Mesodermal cell (in vitro differentiated cells): ENCODE results near the gene CERKL.

Experiments
- H3K27ac ChIP-seq: 2 replicates; pipeline ENCODE4 v1.7.0; 2013; ENCODE audit warnings: mild to moderate bottlenecking, low read depth, low read length, moderate library complexity; ENCODE audit not compliant: severe bottlenecking
- H3K36me3 ChIP-seq: 2 replicates; pipeline ENCODE4 v1.7.1; 2013; ENCODE audit warnings: mild to moderate bottlenecking, low read length, moderate library complexity; ENCODE audit not compliant: control insufficient read depth, insufficient read depth
- H3K4me1 ChIP-seq: one replicate; pipeline ENCODE4 v1.7.1; 2013; ENCODE audit warnings: mild to moderate bottlenecking, low read length; ENCODE audit not compliant: insufficient read depth, control insufficient read depth, poor library complexity, severe bottlenecking
- H3K4me3 ChIP-seq: 2 replicates; pipeline ENCODE4 v1.7.0; 2013; ENCODE audit warnings: low read length, control low read depth, mild to moderate bottlenecking; ENCODE audit not compliant: insufficient read depth, poor library complexity, severe bottlenecking; ENCODE audit errors: extremely low read depth
- H3K9me3 ChIP-seq: 2 replicates; pipeline ENCODE4 v1.7.1; 2013; ENCODE audit warnings: mild to moderate bottlenecking, low read length, moderate library complexity; ENCODE audit not compliant: control insufficient read depth
- WGBS, 2 experiments: methylation state at CpG; one replicate each; pipeline ENCODE4 v1.1.5; 2013; ENCODE audit warnings: missing lambda C conversion rate in 2 of 2; ENCODE audit not compliant: insufficient coverage in 2 of 2; 5-methylcytosine and 5-hydroxymethylcytosine counted together

The CERKL gene

GRCh38 chr2:181574321-181574720 is 82.6 kb downstream of the CERKL start:
- Histone ChIP-seq H3K4me1 (no peaks in the 10 kb centered on the region), H3K9me3 (no peaks in the 10 kb centered on the region), H3K4me3 (no peak overlapping the region), H3K36me3 (no peaks in the 10 kb centered on the region), H3K27ac (no peak overlapping the region)
- WGBS, 2 experiments = 70 to 74% methylated on average over 3 to 6 of the region's 7 CpGs

GRCh38 chr2:181573140-181573736 is 83.7 kb downstream of the CERKL start:
- Histone ChIP-seq H3K36me3 (no peaks in the 10 kb centered on the region), H3K4me1 (no peaks in the 10 kb centered on the region), H3K27ac (no peak overlapping the region), H3K4me3 (no peak overlapping the region), H3K9me3 (no peaks in the 10 kb centered on the region)
- WGBS, 2 experiments = 33% methylated on average over 1 of the region's 4 CpGs; no CpG with 5 or more reads in 1 of the 2 experiments

GRCh38 chr2:181570833-181571661 is 85.9 kb downstream of the CERKL start:
- H3K4me1 ChIP-seq = no peaks in the 10 kb centered on the region

GRCh38 chr2:181570059-181570458 is 86.8 kb downstream of the CERKL start:
- 75 to 83% methylated on average over 2 of the region's 2 CpGs for WGBS, 2 experiments
- Histone ChIP-seq H3K36me3 (no peaks in the 10 kb centered on the region), H3K4me3 (no peak overlapping the region), H3K9me3 (no peaks in the 10 kb centered on the region), H3K27ac (no peak overlapping the region), H3K4me1 (no peaks in the 10 kb centered on the region)

More at GRCh38 chr2:181570833-181571661, 85.9 kb downstream of the CERKL start:
- H3K9me3 ChIP-seq = no peaks in the 10 kb centered on the region
- H3K27ac ChIP-seq = no peak overlapping the region
- H3K36me3 ChIP-seq = no peaks in the 10 kb centered on the region
- WGBS, 2 experiments = 83% methylated on average over 1 of the region's 4 CpGs; no CpG with 5 or more reads in 1 of the 2 experiments
- H3K4me3 ChIP-seq = no peak overlapping the region

GRCh38 chr2:181566334-181567032 is 90.4 kb downstream of the CERKL start:
- H3K9me3 ChIP-seq = no peaks in the 10 kb centered on the region
- no peak overlapping the region for H3K4me3 ChIP-seq
- 63 to 87% methylated on average over 3 of the region's 6 CpGs for WGBS, 2 experiments
- H3K36me3 ChIP-seq = no peaks in the 10 kb centered on the region
- no peaks in the 10 kb centered on the region for H3K4me1 ChIP-seq
- no peak overlapping the region for H3K27ac ChIP-seq

- no peaks in the 10 kb centered on the region for H3K4me1 ChIP-seq
- H3K27ac ChIP-seq = no peak overlapping the region
- no peak overlapping the region for H3K4me3 ChIP-seq
- WGBS, 2 experiments = 100% methylated on average over 1 of the region's 1 CpG
- H3K36me3 ChIP-seq = no peaks in the 10 kb centered on the region
- H3K9me3 ChIP-seq = no peaks in the 10 kb centered on the region
Observed at GRCh38 chr2:181563101-181563692, 93.7 kb downstream of the CERKL start.

GRCh38 chr2:181558371-181558770 is 98.5 kb downstream of the CERKL start:
- WGBS, 2 experiments = no CpG with 5 or more reads among the region's 2 CpGs
- Histone ChIP-seq H3K27ac (no peak overlapping the region), H3K4me3 (no peak overlapping the region), H3K9me3 (no peaks in the 10 kb centered on the region), H3K4me1 (no peaks in the 10 kb centered on the region), H3K36me3 (no peaks in the 10 kb centered on the region)

GRCh38 chr2:181554061-181554830 is 102.7 kb downstream of the CERKL start:
- Histone ChIP-seq H3K9me3 (no peaks in the 10 kb centered on the region), H3K27ac (no peak overlapping the region), H3K4me1 (no peaks in the 10 kb centered on the region), H3K36me3 (no peaks in the 10 kb centered on the region), H3K4me3 (no peak overlapping the region)
- no CpG with 5 or more reads among the region's 2 CpGs for WGBS, 2 experiments

GRCh38 chr2:181553244-181553643 is 103.7 kb downstream of the CERKL start:
- no peaks in the 10 kb centered on the region for H3K4me1 ChIP-seq
- H3K27ac ChIP-seq = no peak overlapping the region
- no peaks in the 10 kb centered on the region for H3K36me3 ChIP-seq
- no peaks in the 10 kb centered on the region for H3K9me3 ChIP-seq
- no CpG with 5 or more reads among the region's 2 CpGs for whole genome bisulfite sequencing, 2 experiments
- H3K4me3 ChIP-seq = no peak overlapping the region

- H3K4me1 ChIP-seq = no peaks in the 10 kb centered on the region
- no peaks in the 10 kb centered on the region for H3K36me3 ChIP-seq
- H3K9me3 ChIP-seq = no peaks in the 10 kb centered on the region
- WGBS, 2 experiments = 100% methylated on average over 1 of the region's 1 CpG; no CpG with 5 or more reads in 1 of the 2 experiments
- no peak overlapping the region for H3K27ac ChIP-seq
- H3K4me3 ChIP-seq = no peak overlapping the region
Observed at GRCh38 chr2:181552808-181553207, 104.1 kb downstream of the CERKL start.
